ENCODE results near the gene CNNM3. TPM values are rescaled to one million over a fixed set of nuclear protein-coding genes. Genes with fewer than 3 reads are reported as not detected.
A peak's percentile ranks its signal among the peaks of the same experiment; 100 is the strongest.

The CNNM3 gene
- total and polyA plus RNA-seq, 5 experiments from 2014 or later: 2.8 to 41.1 (median 12.0) TPM

GRCh38 chr2:96810783-96811192 lies 5.3 kb upstream of the CNNM3 start:
- ATAC-seq (no peak), DNase-seq (no peak)
- H3K27ac Mint-ChIP-seq: peak overlapping the region in 4 of 10 donors; percentile 8 to 61 (median 33)
- H3K36me3 Mint-ChIP-seq: peaks cover 0 to 8% (median 0%) of the 10 kb centered on the region in 3 donors
- H3K4me3 Mint-ChIP-seq: no peak overlapping the region
- no peaks in the 10 kb centered on the region for H3K27me3 Mint-ChIP-seq
- no peaks in the 10 kb centered on the region for H3K9me3 Mint-ChIP-seq
- POLR2A ChIA-PET: no interaction called here
- H3K4me1 Mint-ChIP-seq: peaks cover 13 to 38% (median 29%) of the 10 kb centered on the region in 4 donors

- no peak for DNase-seq
- peak overlapping the region in 4 of 10 donors; percentile 35 to 61 (median 41) for H3K27ac Mint-ChIP-seq
- no peak overlapping the region for H3K4me3 Mint-ChIP-seq
- no peak for ATAC-seq
- H3K9me3 Mint-ChIP-seq: no peaks in the 10 kb centered on the region
- H3K4me1 Mint-ChIP-seq: peaks cover 10 to 29% (median 21%) of the 10 kb centered on the region in 4 donors
- POLR2A ChIA-PET: no interaction called here
- no peaks in the 10 kb centered on the region for H3K27me3 Mint-ChIP-seq
- H3K36me3 Mint-ChIP-seq: peaks cover 0 to 8% (median 0%) of the 10 kb centered on the region in 3 donors
Observed at GRCh38 chr2:96811917-96812316, 4.2 kb upstream of the CNNM3 start.

- DNase-seq (no peak), ATAC-seq (no peak)
- Mint-ChIP-seq H3K4me3 (no peak overlapping the region), H3K27me3 (no peaks in the 10 kb centered on the region), H3K27ac (no peak overlapping the region), H3K9me3 (no peaks in the 10 kb centered on the region), H3K4me1 (peaks cover 16 to 31% (median 30%) of the 10 kb centered on the region in 4 donors), H3K36me3 (peaks cover 0 to 12% (median 0%) of the 10 kb centered on the region in 3 donors)
- POLR2A ChIA-PET: interaction anchor here (1.3 kb wide), 1 partner anchor 44 kb away, joined by 4 read pairs; no protein-coding TSS in a partner anchor
Observed at GRCh38 chr2:96813656-96814055, 2.4 kb upstream of the CNNM3 start.

- ATAC-seq (peak; percentile 8 to 15), DNase-seq (peak in 3 of 10 donors; percentile 9 to 69 (median 24))
- Mint-ChIP-seq H3K4me3 (peak overlapping the region; percentile 84 to 98 (median 88)), H3K9me3 (no peaks in the 10 kb centered on the region), H3K4me1 (peaks cover 32 to 50% (median 49%) of the 10 kb centered on the region in 4 donors), H3K27me3 (no peaks in the 10 kb centered on the region), H3K36me3 (peaks cover 0 to 20% (median 0%) of the 10 kb centered on the region in 3 donors), H3K27ac (peak overlapping the region in 9 of 10 donors; percentile 78 to 94 (median 85))
- POLR2A ChIA-PET: interaction anchor here (0.7 to 4.8 kb wide), 15 partner anchors 9 to 329 kb away, joined by 3 to 32 read pairs (median 7); partner anchors contain the start of genes ANKRD36, ANKRD39, ARID5A and CNNM4
Observed at GRCh38 chr2:96815326-96816126, 542 bp upstream of the CNNM3 start.

- peak in 2 of 10 donors; percentile 18 for DNase-seq
- POLR2A ChIA-PET: interaction anchor here (0.7 to 4.8 kb wide), 17 partner anchors 10 to 296 kb away, joined by 3 to 32 read pairs (median 5); partner anchors contain the start of genes ANKRD36, ANKRD39, ARID5A and CNNM4
- peaks cover 37 to 61% (median 59%) of the 10 kb centered on the region in 4 donors for H3K4me1 Mint-ChIP-seq
- H3K27me3 Mint-ChIP-seq: no peaks in the 10 kb centered on the region
- no peak for ATAC-seq
- H3K9me3 Mint-ChIP-seq: no peaks in the 10 kb centered on the region
- H3K4me3 Mint-ChIP-seq: peak overlapping the region; percentile 78 to 89 (median 87)
- peak overlapping the region in 9 of 10 donors; percentile 32 to 85 (median 53) for H3K27ac Mint-ChIP-seq
- H3K36me3 Mint-ChIP-seq: peaks cover 0 to 26% (median 0%) of the 10 kb centered on the region in 3 donors
Observed at GRCh38 chr2:96816836-96817702, 1.0 kb downstream of the CNNM3 start.

- Mint-ChIP-seq H3K4me3 (peak overlapping the region; percentile 78 to 89 (median 87)), H3K27ac (peak overlapping the region; percentile 32 to 85 (median 51)), H3K9me3 (no peaks in the 10 kb centered on the region), H3K4me1 (peaks cover 32 to 60% (median 56%) of the 10 kb centered on the region in 4 donors), H3K27me3 (no peaks in the 10 kb centered on the region), H3K36me3 (peaks cover 0 to 29% (median 0%) of the 10 kb centered on the region in 3 donors)
- DNase-seq (peak in 1 of 10 donors; percentile 15), ATAC-seq (no peak)
- POLR2A ChIA-PET: interaction anchor here (0.7 to 4.8 kb wide), 6 partner anchors 11 to 281 kb away, joined by 3 to 32 read pairs (median 4); partner anchors contain the start of gene ARID5A
Observed at GRCh38 chr2:96817882-96818281, 1.8 kb downstream of the CNNM3 start.

GRCh38 chr2:96819128-96819875 lies 3.2 kb downstream of the CNNM3 start:
- no peaks in the 10 kb centered on the region for H3K9me3 Mint-ChIP-seq
- POLR2A ChIA-PET: interaction anchor here (1.7 to 4.8 kb wide), 2 partner anchors 20 to 23 kb away, joined by 5 to 32 read pairs; no protein-coding TSS in a partner anchor
- H3K36me3 Mint-ChIP-seq: peaks cover 0 to 33% (median 0%) of the 10 kb centered on the region in 3 donors
- H3K27me3 Mint-ChIP-seq: no peaks in the 10 kb centered on the region
- peaks cover 32 to 66% (median 58%) of the 10 kb centered on the region in 4 donors for H3K4me1 Mint-ChIP-seq
- H3K27ac Mint-ChIP-seq: peak overlapping the region in 8 of 10 donors; percentile 3 to 79 (median 54)
- H3K4me3 Mint-ChIP-seq: peak overlapping the region; percentile 56 to 89 (median 86)
- ATAC-seq: no peak
- peak in 1 of 10 donors; percentile 45 for DNase-seq

GRCh38 chr2:96819876-96820511 lies 3.9 kb downstream of the CNNM3 start:
- ATAC-seq: no peak
- Mint-ChIP-seq H3K4me1 (peaks cover 33 to 70% (median 57%) of the 10 kb centered on the region in 4 donors), H3K36me3 (peaks cover 0 to 40% (median 0%) of the 10 kb centered on the region in 3 donors)

GRCh38 chr2:96821113-96821675 lies 5.1 kb downstream of the CNNM3 start:
- Mint-ChIP-seq H3K4me1 (peaks cover 30 to 68% (median 51%) of the 10 kb centered on the region in 4 donors), H3K4me3 (peak overlapping the region in 5 of 10 donors; percentile 19 to 87 (median 48)), H3K36me3 (peaks cover 0 to 50% (median 0%) of the 10 kb centered on the region in 3 donors), H3K27ac (peak overlapping the region in 5 of 10 donors; percentile 32 to 88 (median 77)), H3K27me3 (no peaks in the 10 kb centered on the region), H3K9me3 (no peaks in the 10 kb centered on the region)
- POLR2A ChIA-PET: interaction anchor here (1.0 kb wide), 2 partner anchors 13 to 31 kb away, joined by 4 to 5 read pairs; no protein-coding TSS in a partner anchor
- DNase-seq (peak in 1 of 10 donors; percentile 8), ATAC-seq (no peak)

More at GRCh38 chr2:96819876-96820511, 3.9 kb downstream of the CNNM3 start:
- POLR2A ChIA-PET: interaction anchor here (1.0 to 1.7 kb wide), 2 partner anchors 23 to 32 kb away, joined by 4 to 5 read pairs; no protein-coding TSS in a partner anchor
- peak in 1 of 10 donors; percentile 43 for DNase-seq
- Mint-ChIP-seq H3K27me3 (no peaks in the 10 kb centered on the region), H3K4me3 (peak overlapping the region; percentile 4 to 89 (median 86)), H3K9me3 (no peaks in the 10 kb centered on the region), H3K27ac (peak overlapping the region; percentile 12 to 83 (median 50))

GRCh38 chr2:96822786-96823185 lies 6.7 kb downstream of the CNNM3 start:
- POLR2A ChIA-PET: no interaction called here
- ATAC-seq: no peak
- Mint-ChIP-seq H3K4me1 (peaks cover 28 to 60% (median 44%) of the 10 kb centered on the region in 4 donors), H3K27me3 (no peaks in the 10 kb centered on the region), H3K36me3 (peaks cover 0 to 66% (median 0%) of the 10 kb centered on the region in 3 donors), H3K9me3 (no peaks in the 10 kb centered on the region), H3K4me3 (no peak overlapping the region), H3K27ac (peak overlapping the region in 5 of 10 donors; percentile 9 to 51 (median 29))
- DNase-seq: no peak

Data from naive thymus-derived CD8-positive, alpha-beta T cell (primary cell).